HG03196 (cell line): ENCODE data around the gene PAX8.

ENCODE experiments used
- ATAC-seq: cut with Tn5 transposase; IDR thresholded peaks from one replicate; pipeline ENCODE4 v1.9.1; 2021; ENCODE audit not compliant: unreplicated experiment

The PAX8 gene

GRCh38 chr2:113224647-113225236 lies 54.0 kb downstream of the PAX8 start:
- ATAC-seq, result no peak

- no peak for ATAC-seq
Measured at GRCh38 chr2:113223813-113224212, 54.9 kb downstream of the PAX8 start.

GRCh38 chr2:113221846-113222245 lies 56.9 kb downstream of the PAX8 start:
- ATAC-seq, result no peak

GRCh38 chr2:113220970-113221708 lies 57.6 kb downstream of the PAX8 start:
- ATAC-seq, result no peak

GRCh38 chr2:113219889-113220641 lies 58.7 kb downstream of the PAX8 start:
- no peak for ATAC-seq

GRCh38 chr2:113219525-113219888 lies 59.2 kb downstream of the PAX8 start:
- no peak for ATAC-seq

- no peak for ATAC-seq
Measured at GRCh38 chr2:113219092-113219441, 59.7 kb downstream of the PAX8 start.

- ATAC-seq, result no peak
Measured at GRCh38 chr2:113218283-113219091, 60.2 kb downstream of the PAX8 start.

- ATAC-seq, result no peak
Measured at GRCh38 chr2:113217455-113218282, 61.1 kb downstream of the PAX8 start.

GRCh38 chr2:113216891-113217454 lies 61.7 kb downstream of the PAX8 start:
- no peak for ATAC-seq

GRCh38 chr2:113216321-113216720 lies 62.4 kb downstream of the PAX8 start:
- no peak for ATAC-seq

GRCh38 chr2:113215056-113215455 lies 63.7 kb downstream of the PAX8 start:
- no peak for ATAC-seq

GRCh38 chr2:113214141-113214540 lies 64.6 kb downstream of the PAX8 start:
- ATAC-seq, result no peak

- ATAC-seq, result no peak
Measured at GRCh38 chr2:113213061-113213930, 65.4 kb downstream of the PAX8 start.

- no peak for ATAC-seq
Measured at GRCh38 chr2:113212245-113213060, 66.3 kb downstream of the PAX8 start.

GRCh38 chr2:113211226-113212105 lies 67.3 kb downstream of the PAX8 start:
- no peak for ATAC-seq

- ATAC-seq, result no peak
Measured at GRCh38 chr2:113209646-113210171, 69.0 kb downstream of the PAX8 start.
